HCT116 (cell line): ENCODE results near the gene PSMB5. TPM values are rescaled to one million over a fixed set of nuclear protein-coding genes. Genes with fewer than 3 reads are reported as not detected.

Source experiments
- ATAC-seq: fragments of 200-7000 bp; cut with Tn5 transposase; 2 replicates; pipeline ENCODE4 v1.9.1; 2020; ENCODE audit warnings: mild to moderate bottlenecking, moderate library complexity
- BruUV-seq: library from RNA; stranded (reverse); fragments of 400-500 nt; replicated peaks from 2 replicates; lab custom pipeline; 2021; lab: Mats Ljungman, UMichigan
- CTCF ChIA-PET: fragments of 300-600 bp; sonication (Branson Sonifier 250); formaldehyde crosslinking; loops from one replicate; lab custom pipeline; 2021; ENCODE audit warnings: antibody characterized with exemption; lab: Charles Lee
- POLR2A ChIA-PET: fragments of 300-600, 350-600 bp; sonication (Branson Sonifier 250); formaldehyde crosslinking; loops from one replicate; lab custom pipeline; 2021; ENCODE audit warnings: antibody characterized with exemption; lab: Charles Lee
- RAD21 ChIA-PET, 2 experiments: fragments of 300-600 bp; sonication (Branson Sonifier 250); formaldehyde crosslinking; loops; one replicate each; lab custom pipeline; 2023; ENCODE audit warnings: low total read pairs in 2 of 2; ENCODE audit not compliant: uncharacterized antibody in 2 of 2, unreplicated experiment in 2 of 2, low non-redundant PET in 1 of 2; lab: Charles Lee
- DNase-seq: peaks from one replicate; pipeline ENCODE4 v3.0.0-alpha.2; 2010; ENCODE audit warnings: low read depth, low spot score
- H2AFZ ChIP-seq: fragments of 200-600 bp; shearing (Covaris generic), sonication (generic); 2 replicates; pipeline ENCODE4 v1.6.1; 2017; ENCODE audit warnings: low read depth, mixed run types, mixed read lengths, antibody characterized with exemption, low read length; ENCODE audit not compliant: poor library complexity, severe bottlenecking
- H3K27ac ChIP-seq: 2 replicates; pipeline ENCODE4 v1.5.1; 2012; ENCODE audit warnings: low read depth, low read length
- H3K27me3 ChIP-seq: fragments of 200-600 bp; sonication (generic); 2 replicates; pipeline ENCODE4 v1.6.1; 2016; ENCODE audit warnings: mixed run types, low read length, mixed read lengths; ENCODE audit not compliant: insufficient read depth
- H3K36me3 ChIP-seq, 2 experiments: fragments of 200-500 bp in 1 of 2; fragments of 200-600 bp in 1 of 2; sonication (Bioruptor generic) in 1 of 2; sonication (generic) in 1 of 2; 2 replicates each; pipeline versions ENCODE4 v1.5.1 to v1.6.1; 2014 to 2016; ENCODE audit warnings: low read length in 2 of 2, inconsistent platforms in 1 of 2, mixed read lengths in 1 of 2, mixed run types in 1 of 2; ENCODE audit not compliant: insufficient read depth in 2 of 2, control insufficient read depth in 1 of 2
- H3K4me1 ChIP-seq, 2 experiments: fragments of 200-600 bp in 1 of 2; sonication (generic) in 1 of 2; 2 replicates each; pipeline versions ENCODE4 v1.5.1 to v1.6.1; 2012 to 2017; ENCODE audit warnings: low read length in 2 of 2, inconsistent platforms in 1 of 2, mild to moderate bottlenecking in 1 of 2, mixed read lengths in 1 of 2, mixed run types in 1 of 2, moderate library complexity in 1 of 2; ENCODE audit not compliant: insufficient read depth in 2 of 2, control insufficient read depth in 1 of 2
- H3K4me2 ChIP-seq: fragments of 200-600 bp; sonication (generic); 2 replicates; pipeline ENCODE4 v1.6.1; 2017; ENCODE audit warnings: mixed run types, low read length, mixed read lengths
- H3K4me3 ChIP-seq, 2 experiments: fragments of 200-600 bp in 1 of 2; sonication (generic) in 1 of 2; replicated peaks in 1 of 2; 2 replicates each; pipeline ENCODE4 v1.5.1; 2011 to 2016; ENCODE audit warnings: low read length in 2 of 2, control low read depth in 1 of 2, low read depth in 1 of 2, mild to moderate bottlenecking in 1 of 2, mixed read lengths in 1 of 2, mixed run types in 1 of 2
- H3K79me2 ChIP-seq: fragments of 200-600 bp; sonication (generic); 2 replicates; pipeline ENCODE4 v1.6.1; 2017; ENCODE audit warnings: mild to moderate bottlenecking, mixed run types, low read length, moderate library complexity, mixed read lengths; ENCODE audit not compliant: insufficient read depth
- H3K9ac ChIP-seq: fragments of 200-600 bp; sonication (generic); 2 replicates; pipeline ENCODE4 v1.6.1; 2016; ENCODE audit warnings: low read length, mixed read lengths
- H3K9me2 ChIP-seq: fragments of 200-600 bp; sonication (generic), shearing (Covaris generic); 2 replicates; pipeline ENCODE4 v1.6.1; 2017; ENCODE audit warnings: mixed run types, mild to moderate bottlenecking, moderate library complexity; ENCODE audit not compliant: insufficient read depth
- H3K9me3 ChIP-seq, 2 experiments: fragments of 200-500 bp in 1 of 2; fragments of 200-600 bp in 1 of 2; sonication (Bioruptor generic) in 1 of 2; sonication (generic) in 1 of 2; 2 replicates each; pipeline ENCODE4 v1.6.1; 2014 to 2017; ENCODE audit warnings: low read length in 2 of 2, mixed read lengths in 2 of 2, inconsistent platforms in 1 of 2, low read depth in 1 of 2, mild to moderate bottlenecking in 1 of 2, mixed run types in 1 of 2, moderate library complexity in 1 of 2; ENCODE audit not compliant: control insufficient read depth in 1 of 2, insufficient read depth in 1 of 2
- H4K20me1 ChIP-seq: fragments of 200-600 bp; sonication (generic), shearing (Covaris generic); 2 replicates; pipeline ENCODE4 v1.6.1; 2017; ENCODE audit warnings: mixed run types, mild to moderate bottlenecking, moderate library complexity; ENCODE audit not compliant: insufficient read depth
- CBX3 ChIP-seq: IDR thresholded peaks from 2 replicates; pipeline ENCODE4 v1.6.1; 2012; ENCODE audit warnings: low read depth
- EGR1 ChIP-seq: IDR thresholded peaks from 2 replicates; pipeline ENCODE4 v1.6.1; 2012; ENCODE audit warnings: low read depth
- ELF1 ChIP-seq: IDR thresholded peaks from 2 replicates; pipeline ENCODE4 v1.6.1; 2012; ENCODE audit warnings: low read depth, borderline replicate concordance
- EZH2 ChIP-seq: fragments of 200-600 bp; sonication (generic); IDR thresholded peaks from 2 replicates; pipeline ENCODE4 v1.6.1; 2017; ENCODE audit warnings: antibody characterized with exemption, mixed run types
- FOSL1 ChIP-seq: IDR thresholded peaks from 2 replicates; pipeline ENCODE4 v1.6.1; 2012; ENCODE audit warnings: low read depth
- JUND ChIP-seq: IDR thresholded peaks from 2 replicates; pipeline ENCODE4 v1.6.1; 2012
- RAD21 ChIP-seq: IDR thresholded peaks from 2 replicates; pipeline ENCODE4 v1.6.1; 2012; ENCODE audit warnings: low read depth, mild to moderate bottlenecking
- ZFX ChIP-seq: fragments of 450-650 bp; IDR thresholded peaks from 2 replicates; pipeline ENCODE4 v1.6.1; 2017
- intact Hi-C: fragments of 100-400 bp; cut with micrococcal nuclease; formaldehyde crosslinking; loops from 2 replicates; pipeline ENCODE4 v1.10.0; 2022
- total RNA-seq: library from RNA; stranded (reverse); gene quantifications from one replicate; pipeline ENCODE4 v1.2.1, GENCODE V29; 2021; ENCODE audit not compliant: unreplicated experiment
- TF ChIP-seq, protein P1 (sequence below): IDR thresholded peaks from 2 replicates; pipeline ENCODE4 v1.6.1; 2012
- TF ChIP-seq, protein P2 (sequence below): IDR thresholded peaks from 2 replicates; pipeline ENCODE4 v1.6.1; 2012
- TF ChIP-seq, protein P3 (sequence below): IDR thresholded peaks from 2 replicates; pipeline ENCODE4 v1.6.1; 2012; ENCODE audit warnings: low read depth
- TF ChIP-seq, protein P4 (sequence below), 3 experiments: fragments of 200-600 bp in 1 of 3; sonication (generic) in 1 of 3; IDR thresholded peaks in 2 of 3; conservative IDR thresholded peaks in 1 of 3; 2 replicates each; pipeline ENCODE4 v1.5.1; 2012 to 2017; ENCODE audit warnings: low read depth in 2 of 3, low read length in 2 of 3, antibody characterized with exemption in 1 of 3, borderline replicate concordance in 1 of 3, control low read depth in 1 of 3, mild to moderate bottlenecking in 1 of 3, mixed read lengths in 1 of 3, mixed run types in 1 of 3, moderate library complexity in 1 of 3; ENCODE audit not compliant: insufficient read depth in 1 of 3

PSMB5 gene
- total RNA-seq, 1 experiment from 2014 or later = 212 TPM

DNA sequence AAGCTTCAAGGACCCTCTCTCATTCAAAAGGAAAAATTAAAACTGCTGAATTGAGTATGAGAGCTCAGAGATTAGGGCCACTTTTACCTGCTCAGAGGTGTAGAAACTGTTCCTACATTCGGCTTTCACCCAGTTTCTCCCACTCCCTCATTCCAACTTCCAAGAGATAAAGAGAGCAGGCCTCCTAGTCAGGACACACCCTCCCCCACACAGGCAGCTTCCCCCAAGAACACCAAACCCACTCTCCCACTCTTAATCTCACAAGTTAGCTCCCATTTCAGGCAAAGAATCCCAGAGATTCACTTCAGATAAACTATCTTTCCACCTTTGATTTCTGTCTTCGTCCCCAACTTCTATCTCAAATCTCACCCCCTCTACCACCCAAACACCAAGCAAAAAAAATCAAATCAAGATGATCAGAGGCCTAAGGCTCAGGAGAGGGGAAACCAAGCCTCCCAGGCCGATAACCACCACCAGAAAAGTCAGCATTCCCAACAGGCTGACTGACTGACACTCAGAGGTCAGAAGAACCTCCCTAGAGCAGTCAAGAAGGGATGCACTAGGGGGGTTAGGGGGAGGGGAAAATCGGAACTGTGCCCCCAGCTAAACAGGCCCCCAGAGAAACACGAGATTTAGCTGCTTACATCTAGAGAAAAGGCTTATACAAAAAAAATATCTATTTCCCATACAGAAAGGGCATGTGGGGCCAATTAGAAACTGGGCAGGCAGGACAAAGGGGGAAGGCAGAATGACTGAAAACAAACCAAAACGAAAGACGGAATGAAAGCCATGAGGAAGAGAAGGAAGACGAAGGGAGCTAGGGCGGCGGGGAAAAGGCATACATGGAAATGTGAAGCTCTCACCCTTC is 35.8 kb upstream of the PSMB5 start:
- H4K20me1 ChIP-seq = no peaks in the 10 kb centered on the region
- CTCF ChIA-PET = interaction anchor here (0.8 to 2.6 kb wide), 5 partner anchors 10 to 85 kb away, joined by 4 to 14 read pairs (median 12); partner anchors contain the start of genes ACIN1, C14orf119 and CDH24
- BruUV-seq = no TSS peak
- peaks cover 29 to 37% of the 10 kb centered on the region in 2 experiments for H3K4me1 ChIP-seq
- H3K9ac ChIP-seq = peak overlapping the region; percentile 95
- H3K9me2 ChIP-seq = no peaks in the 10 kb centered on the region
- no peaks in the 10 kb centered on the region for H3K9me3 ChIP-seq
- peaks cover 40 to 53% of the 10 kb centered on the region in 2 experiments for H3K36me3 ChIP-seq
- DNase-seq (no peak), ATAC-seq (no peak)
- RAD21 ChIA-PET = no interaction called here
- H3K27me3 ChIP-seq = no peaks in the 10 kb centered on the region
- H3K4me3 ChIP-seq = peak overlapping the region; percentile 94 to 97
- POLR2A ChIA-PET = interaction anchor here (0.7 to 5.4 kb wide), 4 partner anchors 8 to 25 kb away, joined by 3 to 35 read pairs (median 6); partner anchors contain the start of genes ACIN1, C14orf119 and CDH24
- H3K4me2 ChIP-seq = peak overlapping the region; percentile 93
- H2AFZ ChIP-seq = no peak overlapping the region
- H3K27ac ChIP-seq = peak overlapping the region; percentile 65
- TF ChIP-seq FOSL1 (no peak), ELF1 (no peak), JUND (no peak), EZH2 (no peak), CBX3 (no peak), ZFX (no peak), RAD21 (no peak), EGR1 (no peak)
- TF ChIP-seq, protein P1, sequence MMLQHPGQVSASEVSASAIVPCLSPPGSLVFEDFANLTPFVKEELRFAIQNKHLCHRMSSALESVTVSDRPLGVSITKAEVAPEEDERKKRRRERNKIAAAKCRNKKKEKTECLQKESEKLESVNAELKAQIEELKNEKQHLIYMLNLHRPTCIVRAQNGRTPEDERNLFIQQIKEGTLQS = no peak
- TF ChIP-seq, protein P2, sequence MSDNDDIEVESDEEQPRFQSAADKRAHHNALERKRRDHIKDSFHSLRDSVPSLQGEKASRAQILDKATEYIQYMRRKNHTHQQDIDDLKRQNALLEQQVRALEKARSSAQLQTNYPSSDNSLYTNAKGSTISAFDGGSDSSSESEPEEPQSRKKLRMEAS = no peak
- TF ChIP-seq, protein P3, sequence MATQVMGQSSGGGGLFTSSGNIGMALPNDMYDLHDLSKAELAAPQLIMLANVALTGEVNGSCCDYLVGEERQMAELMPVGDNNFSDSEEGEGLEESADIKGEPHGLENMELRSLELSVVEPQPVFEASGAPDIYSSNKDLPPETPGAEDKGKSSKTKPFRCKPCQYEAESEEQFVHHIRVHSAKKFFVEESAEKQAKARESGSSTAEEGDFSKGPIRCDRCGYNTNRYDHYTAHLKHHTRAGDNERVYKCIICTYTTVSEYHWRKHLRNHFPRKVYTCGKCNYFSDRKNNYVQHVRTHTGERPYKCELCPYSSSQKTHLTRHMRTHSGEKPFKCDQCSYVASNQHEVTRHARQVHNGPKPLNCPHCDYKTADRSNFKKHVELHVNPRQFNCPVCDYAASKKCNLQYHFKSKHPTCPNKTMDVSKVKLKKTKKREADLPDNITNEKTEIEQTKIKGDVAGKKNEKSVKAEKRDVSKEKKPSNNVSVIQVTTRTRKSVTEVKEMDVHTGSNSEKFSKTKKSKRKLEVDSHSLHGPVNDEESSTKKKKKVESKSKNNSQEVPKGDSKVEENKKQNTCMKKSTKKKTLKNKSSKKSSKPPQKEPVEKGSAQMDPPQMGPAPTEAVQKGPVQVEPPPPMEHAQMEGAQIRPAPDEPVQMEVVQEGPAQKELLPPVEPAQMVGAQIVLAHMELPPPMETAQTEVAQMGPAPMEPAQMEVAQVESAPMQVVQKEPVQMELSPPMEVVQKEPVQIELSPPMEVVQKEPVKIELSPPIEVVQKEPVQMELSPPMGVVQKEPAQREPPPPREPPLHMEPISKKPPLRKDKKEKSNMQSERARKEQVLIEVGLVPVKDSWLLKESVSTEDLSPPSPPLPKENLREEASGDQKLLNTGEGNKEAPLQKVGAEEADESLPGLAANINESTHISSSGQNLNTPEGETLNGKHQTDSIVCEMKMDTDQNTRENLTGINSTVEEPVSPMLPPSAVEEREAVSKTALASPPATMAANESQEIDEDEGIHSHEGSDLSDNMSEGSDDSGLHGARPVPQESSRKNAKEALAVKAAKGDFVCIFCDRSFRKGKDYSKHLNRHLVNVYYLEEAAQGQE = no peak
- TF ChIP-seq, protein P4, sequence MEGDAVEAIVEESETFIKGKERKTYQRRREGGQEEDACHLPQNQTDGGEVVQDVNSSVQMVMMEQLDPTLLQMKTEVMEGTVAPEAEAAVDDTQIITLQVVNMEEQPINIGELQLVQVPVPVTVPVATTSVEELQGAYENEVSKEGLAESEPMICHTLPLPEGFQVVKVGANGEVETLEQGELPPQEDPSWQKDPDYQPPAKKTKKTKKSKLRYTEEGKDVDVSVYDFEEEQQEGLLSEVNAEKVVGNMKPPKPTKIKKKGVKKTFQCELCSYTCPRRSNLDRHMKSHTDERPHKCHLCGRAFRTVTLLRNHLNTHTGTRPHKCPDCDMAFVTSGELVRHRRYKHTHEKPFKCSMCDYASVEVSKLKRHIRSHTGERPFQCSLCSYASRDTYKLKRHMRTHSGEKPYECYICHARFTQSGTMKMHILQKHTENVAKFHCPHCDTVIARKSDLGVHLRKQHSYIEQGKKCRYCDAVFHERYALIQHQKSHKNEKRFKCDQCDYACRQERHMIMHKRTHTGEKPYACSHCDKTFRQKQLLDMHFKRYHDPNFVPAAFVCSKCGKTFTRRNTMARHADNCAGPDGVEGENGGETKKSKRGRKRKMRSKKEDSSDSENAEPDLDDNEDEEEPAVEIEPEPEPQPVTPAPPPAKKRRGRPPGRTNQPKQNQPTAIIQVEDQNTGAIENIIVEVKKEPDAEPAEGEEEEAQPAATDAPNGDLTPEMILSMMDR (IDR thresholded peaks at IDR 0.05 in 2 of 3, conservative IDR thresholded peaks at IDR 0.05 in 1 of 3; ENCODE audit: borderline replicate concordance in 1 of 3, insufficient read depth in 1 of 3, low read depth in 2 of 3, low read length in 2 of 3) = no peak
- H3K79me2 ChIP-seq = peaks cover 70% of the 10 kb centered on the region
- intact Hi-C loops = no loop called here
